ENCODE data around the gene SRSF2. TPM values are rescaled to one million over a fixed set of nuclear protein-coding genes. Genes with fewer than 3 reads are reported as not detected.
A peak's percentile ranks its signal among the peaks of the same experiment; 100 is the strongest.

The SRSF2 gene
- total and polyA plus RNA-seq, 8 donors: 41.6 to 144 (median 69.9) TPM

- Histone ChIP-seq H3K4me1 (no peaks in the 10 kb centered on the region), H3K4me3 (no peak overlapping the region), H3K36me3 (peaks cover 0 to 39% (median 0%) of the 10 kb centered on the region in 3 donors), H3K27me3 (no peaks in the 10 kb centered on the region), H3K27ac (no peak overlapping the region), H3K9me3 (no peaks in the 10 kb centered on the region)
- ATAC-seq: no peak
- TF ChIP-seq CTCF (IDR thresholded peaks at IDR 0.05): no peak
- no peak for DNase-seq
- FAIRE-seq: no peak
- intact Hi-C loops (cut with DNase I): no loop called here
- WGBS, 2 donors: 88 to 90% methylated on average over 10 of the region's 10 CpGs
These were observed 38.0 kb upstream of the SRSF2 start for GRCh38 chr17:76775021-76775600.

- WGBS, 2 donors: 79 to 82% methylated on average over 6 of the region's 6 CpGs
- no peak overlapping the region for H3K27ac ChIP-seq
These were observed 35.9 kb upstream of the SRSF2 start for GRCh38 chr17:76772842-76773525.

GRCh38 chr17:76758570-76758969 is 21.4 kb upstream of the SRSF2 start:
- Histone ChIP-seq H3K36me3 (peaks cover 0 to 7% (median 0%) of the 10 kb centered on the region in 3 donors), H3K4me3 (no peak overlapping the region), H3K4me1 (no peaks in the 10 kb centered on the region), H3K27ac (no peak overlapping the region), H3K9me3 (no peaks in the 10 kb centered on the region), H3K27me3 (no peaks in the 10 kb centered on the region)
- no peak for DNase-seq
- whole genome bisulfite sequencing, 2 donors: 94 to 95% methylated on average over 3 of the region's 3 CpGs
- intact Hi-C loops (cut with DNase I): no loop called here
- FAIRE-seq: no peak
- TF ChIP-seq CTCF (IDR thresholded peaks at IDR 0.05): no peak
- no peak for ATAC-seq

More at GRCh38 chr17:76772842-76773525, 35.9 kb upstream of the SRSF2 start:
- H3K4me1 ChIP-seq: no peaks in the 10 kb centered on the region
- ATAC-seq (peak in 1 of 4 donors; percentile 37), FAIRE-seq (no peak), DNase-seq (no peak)
- no peak for TF ChIP-seq CTCF (IDR thresholded peaks at IDR 0.05)
- no peaks in the 10 kb centered on the region for H3K9me3 ChIP-seq
- no peaks in the 10 kb centered on the region for H3K27me3 ChIP-seq
- peaks cover 0 to 37% (median 0%) of the 10 kb centered on the region in 3 donors for H3K36me3 ChIP-seq
- H3K4me3 ChIP-seq: no peak overlapping the region
- intact Hi-C loops (cut with DNase I): no loop called here

GRCh38 chr17:76757256-76757655 is 20.1 kb upstream of the SRSF2 start:
- H3K36me3 ChIP-seq: peaks cover 0 to 7% (median 0%) of the 10 kb centered on the region in 3 donors
- DNase-seq (no peak), ATAC-seq (no peak), FAIRE-seq (no peak)
- no peak overlapping the region for H3K27ac ChIP-seq
- intact Hi-C loops (cut with DNase I): no loop called here
- no peak for TF ChIP-seq CTCF (IDR thresholded peaks at IDR 0.05)
- WGBS, 2 donors: 95 to 98% methylated on average over 5 of the region's 5 CpGs
- H3K27me3 ChIP-seq: no peaks in the 10 kb centered on the region
- no peak overlapping the region for H3K4me3 ChIP-seq
- H3K4me1 ChIP-seq: no peaks in the 10 kb centered on the region
- no peaks in the 10 kb centered on the region for H3K9me3 ChIP-seq

GRCh38 chr17:76755285-76755684 is 18.2 kb upstream of the SRSF2 start:
- Histone ChIP-seq H3K27ac (no peak overlapping the region), H3K9me3 (no peaks in the 10 kb centered on the region), H3K27me3 (no peaks in the 10 kb centered on the region), H3K4me1 (no peaks in the 10 kb centered on the region), H3K4me3 (no peak overlapping the region), H3K36me3 (peaks cover 0 to 7% (median 0%) of the 10 kb centered on the region in 3 donors)
- no peak for FAIRE-seq
- no peak for ATAC-seq
- intact Hi-C loops (cut with DNase I): no loop called here
- WGBS, 2 donors: 93 to 99% methylated on average over 2 of the region's 2 CpGs
- DNase-seq: no peak
- TF ChIP-seq CTCF (IDR thresholded peaks at IDR 0.05): no peak
